Keratinocyte (primary cell): Measurements from ENCODE around the gene MMP28.

Experiments
- CTCF ChIP-seq, 3 experiments: IDR thresholded peaks in 1 of 3; conservative IDR thresholded peaks in 1 of 3; optimal IDR thresholded peaks in 1 of 3; 2 replicates in 2 of 3; 3 replicates in 1 of 3; pipeline versions ENCODE3 to v1.5.1; 2011; ENCODE audit warnings: low read length in 3 of 3, mild to moderate bottlenecking in 3 of 3, moderate library complexity in 2 of 3, control low read depth in 1 of 3, inconsistent platforms in 1 of 3; ENCODE audit not compliant: insufficient read depth in 2 of 3; ENCODE audit errors: extremely low read depth in 1 of 3
- EZH2 ChIP-seq: IDR thresholded peaks from one replicate; pipeline ENCODE4 v1.6.1; 2012; ENCODE audit warnings: inconsistent platforms, mild to moderate bottlenecking, low read length, moderate library complexity

- no peak for TF ChIP-seq EZH2
- TF ChIP-seq CTCF (optimal IDR thresholded peaks at IDR 0.05 in 1 of 3, IDR thresholded peaks at IDR 0.05 in 1 of 3, conservative IDR thresholded peaks at IDR 0.05 in 1 of 3; ENCODE audit: extremely low read depth in 1 of 3, insufficient read depth in 2 of 3, low read length in 3 of 3): no peak
These were observed 4.6 kb downstream of the MMP28 start for GRCh38 chr17:35790841-35791240.
